Measurements from ENCODE around the gene KCTD1.

DNA sequence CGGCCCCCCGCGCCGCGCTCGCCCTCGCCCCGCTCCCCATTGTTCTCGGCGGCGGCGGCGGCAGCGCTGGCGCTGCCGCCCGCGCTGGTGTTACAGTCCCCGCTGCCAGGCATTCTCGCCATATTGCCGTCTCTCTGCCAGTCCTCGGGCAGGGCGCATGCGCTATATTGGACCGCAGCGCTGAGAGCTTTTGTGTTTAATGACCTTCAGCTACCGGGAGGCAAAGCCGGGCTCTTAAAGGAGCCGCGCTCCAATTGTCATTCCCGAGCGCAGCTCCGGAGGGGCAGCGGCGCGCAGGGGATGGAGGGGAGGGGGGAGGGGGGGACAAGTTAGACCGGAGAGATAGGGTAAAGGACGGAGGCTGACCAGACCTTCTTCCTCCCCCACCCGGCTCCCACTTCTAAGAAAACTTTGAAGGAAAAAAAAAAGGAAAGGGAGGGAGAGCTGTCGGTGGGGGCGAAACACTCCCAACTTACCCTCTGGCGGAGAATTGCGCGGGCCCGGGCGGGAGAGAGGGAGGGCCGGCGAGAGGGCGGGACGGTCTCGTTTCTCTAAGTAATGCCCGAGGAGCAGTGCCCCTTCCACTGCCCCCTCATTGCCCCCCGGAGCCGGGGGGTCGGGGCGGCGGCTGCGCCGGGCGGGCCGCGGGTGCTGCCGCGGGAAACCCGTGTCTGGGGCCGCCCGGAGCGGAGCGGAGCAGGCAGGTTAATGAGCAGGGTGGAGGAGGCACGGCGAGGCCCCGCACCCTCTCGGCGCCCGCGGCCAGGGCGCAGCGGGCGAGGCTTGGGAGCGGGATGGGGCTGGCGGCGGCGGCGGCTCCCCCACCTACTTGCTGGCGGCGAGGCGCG is at the start of gene KCTD1:
- TF ChIP-seq, protein P1, sequence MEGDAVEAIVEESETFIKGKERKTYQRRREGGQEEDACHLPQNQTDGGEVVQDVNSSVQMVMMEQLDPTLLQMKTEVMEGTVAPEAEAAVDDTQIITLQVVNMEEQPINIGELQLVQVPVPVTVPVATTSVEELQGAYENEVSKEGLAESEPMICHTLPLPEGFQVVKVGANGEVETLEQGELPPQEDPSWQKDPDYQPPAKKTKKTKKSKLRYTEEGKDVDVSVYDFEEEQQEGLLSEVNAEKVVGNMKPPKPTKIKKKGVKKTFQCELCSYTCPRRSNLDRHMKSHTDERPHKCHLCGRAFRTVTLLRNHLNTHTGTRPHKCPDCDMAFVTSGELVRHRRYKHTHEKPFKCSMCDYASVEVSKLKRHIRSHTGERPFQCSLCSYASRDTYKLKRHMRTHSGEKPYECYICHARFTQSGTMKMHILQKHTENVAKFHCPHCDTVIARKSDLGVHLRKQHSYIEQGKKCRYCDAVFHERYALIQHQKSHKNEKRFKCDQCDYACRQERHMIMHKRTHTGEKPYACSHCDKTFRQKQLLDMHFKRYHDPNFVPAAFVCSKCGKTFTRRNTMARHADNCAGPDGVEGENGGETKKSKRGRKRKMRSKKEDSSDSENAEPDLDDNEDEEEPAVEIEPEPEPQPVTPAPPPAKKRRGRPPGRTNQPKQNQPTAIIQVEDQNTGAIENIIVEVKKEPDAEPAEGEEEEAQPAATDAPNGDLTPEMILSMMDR (conservative IDR thresholded peaks at IDR 0.05 in 1 of 2, IDR thresholded peaks at IDR 0.05 in 1 of 2; ENCODE audit: low read depth in 1 of 2, low read length in 2 of 2): no peak
- TF ChIP-seq EZH2 (IDR thresholded peaks at IDR 0.05; ENCODE audit: low read length, missing control alignments): no peak

Measured in fibroblast of lung (primary cell).